ENCODE data around the gene ZKSCAN5. TPM values are rescaled to one million over a fixed set of nuclear protein-coding genes. Genes with fewer than 3 reads are reported as not detected.

Gene ZKSCAN5
- total RNA-seq, 1 experiment from 2014 or later, result 15.5 TPM

- peaks cover 15% of the 10 kb centered on the region for H3K4me1 Mint-ChIP-seq
- DNase-seq (ENCODE audit: low spot score), result no peak
- H3K4me3 Mint-ChIP-seq, result peak overlapping the region; percentile 99
- peaks cover 42% of the 10 kb centered on the region for H3K36me3 Mint-ChIP-seq
- ATAC-seq, result no peak
- H3K27me3 Mint-ChIP-seq (ENCODE audit: low read depth), result no peaks in the 10 kb centered on the region
- H3K27ac Mint-ChIP-seq, result 0 out of 2 replicates have a peak overlapping the region, but pooled peaks have one; percentile 57
- H3K9me3 Mint-ChIP-seq, result peaks cover 25% of the 10 kb centered on the region
- ChIA-PET CTCF (no interaction called here), POLR2A (no interaction called here)
- TF ChIP-seq, protein P1, sequence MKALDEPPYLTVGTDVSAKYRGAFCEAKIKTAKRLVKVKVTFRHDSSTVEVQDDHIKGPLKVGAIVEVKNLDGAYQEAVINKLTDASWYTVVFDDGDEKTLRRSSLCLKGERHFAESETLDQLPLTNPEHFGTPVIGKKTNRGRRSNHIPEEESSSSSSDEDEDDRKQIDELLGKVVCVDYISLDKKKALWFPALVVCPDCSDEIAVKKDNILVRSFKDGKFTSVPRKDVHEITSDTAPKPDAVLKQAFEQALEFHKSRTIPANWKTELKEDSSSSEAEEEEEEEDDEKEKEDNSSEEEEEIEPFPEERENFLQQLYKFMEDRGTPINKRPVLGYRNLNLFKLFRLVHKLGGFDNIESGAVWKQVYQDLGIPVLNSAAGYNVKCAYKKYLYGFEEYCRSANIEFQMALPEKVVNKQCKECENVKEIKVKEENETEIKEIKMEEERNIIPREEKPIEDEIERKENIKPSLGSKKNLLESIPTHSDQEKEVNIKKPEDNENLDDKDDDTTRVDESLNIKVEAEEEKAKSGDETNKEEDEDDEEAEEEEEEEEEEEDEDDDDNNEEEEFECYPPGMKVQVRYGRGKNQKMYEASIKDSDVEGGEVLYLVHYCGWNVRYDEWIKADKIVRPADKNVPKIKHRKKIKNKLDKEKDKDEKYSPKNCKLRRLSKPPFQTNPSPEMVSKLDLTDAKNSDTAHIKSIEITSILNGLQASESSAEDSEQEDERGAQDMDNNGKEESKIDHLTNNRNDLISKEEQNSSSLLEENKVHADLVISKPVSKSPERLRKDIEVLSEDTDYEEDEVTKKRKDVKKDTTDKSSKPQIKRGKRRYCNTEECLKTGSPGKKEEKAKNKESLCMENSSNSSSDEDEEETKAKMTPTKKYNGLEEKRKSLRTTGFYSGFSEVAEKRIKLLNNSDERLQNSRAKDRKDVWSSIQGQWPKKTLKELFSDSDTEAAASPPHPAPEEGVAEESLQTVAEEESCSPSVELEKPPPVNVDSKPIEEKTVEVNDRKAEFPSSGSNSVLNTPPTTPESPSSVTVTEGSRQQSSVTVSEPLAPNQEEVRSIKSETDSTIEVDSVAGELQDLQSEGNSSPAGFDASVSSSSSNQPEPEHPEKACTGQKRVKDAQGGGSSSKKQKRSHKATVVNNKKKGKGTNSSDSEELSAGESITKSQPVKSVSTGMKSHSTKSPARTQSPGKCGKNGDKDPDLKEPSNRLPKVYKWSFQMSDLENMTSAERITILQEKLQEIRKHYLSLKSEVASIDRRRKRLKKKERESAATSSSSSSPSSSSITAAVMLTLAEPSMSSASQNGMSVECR (CRISPR knock-in tag; IDR thresholded peaks at IDR 0.05; ENCODE audit: borderline replicate concordance), result no peak
- TF ChIP-seq FOXP4 (CRISPR knock-in tag; IDR thresholded peaks at IDR 0.05) (no peak), NR3C1 (CRISPR knock-in tag; conservative IDR thresholded peaks at IDR 0.05; ENCODE audit: low read depth) (no peak), ZBTB21 (CRISPR knock-in tag; IDR thresholded peaks at IDR 0.05; ENCODE audit: borderline replicate concordance) (no peak), ZNF512 (CRISPR knock-in tag; IDR thresholded peaks at IDR 0.05; ENCODE audit: borderline replicate concordance) (no peak), SMAD4 (CRISPR knock-in tag; IDR thresholded peaks at IDR 0.05) (no peak)
These were observed 6.5 kb upstream of the ZKSCAN5 start for GRCh38 chr7:99497766-99498545.

DNA sequence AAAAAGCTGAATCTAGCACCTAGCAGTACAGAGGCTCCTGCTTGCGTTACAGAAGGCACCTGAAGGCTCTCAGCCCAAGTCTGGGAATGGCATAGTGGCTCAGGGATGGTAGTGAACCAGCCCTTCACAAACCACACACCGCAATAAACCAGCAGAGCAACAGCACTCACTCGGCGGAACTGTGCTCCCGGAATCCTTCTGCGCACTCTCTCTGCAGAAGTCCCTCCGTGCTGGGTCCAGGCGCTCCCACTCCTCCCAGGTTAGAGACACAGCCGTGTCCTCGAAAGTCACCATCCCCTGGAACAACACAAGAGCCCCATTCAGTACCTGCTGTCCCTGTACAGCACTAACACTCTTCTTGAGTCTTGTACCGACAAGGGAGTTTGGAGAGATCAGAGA is 5.9 kb upstream of the ZKSCAN5 start:
- DNase-seq (ENCODE audit: low spot score) (no peak), ATAC-seq (no peak)
- CTCF ChIA-PET, result no interaction called here
- H3K27me3 Mint-ChIP-seq (ENCODE audit: low read depth), result no peaks in the 10 kb centered on the region
- H3K36me3 Mint-ChIP-seq, result peaks cover 36% of the 10 kb centered on the region
- H3K4me3 Mint-ChIP-seq, result peak overlapping the region; percentile 99
- peak overlapping the region; percentile 73; the same call in 1 of the 2 replicates for H3K27ac Mint-ChIP-seq
- POLR2A ChIA-PET, result no interaction called here
- H3K9me3 Mint-ChIP-seq, result peaks cover 19% of the 10 kb centered on the region
- TF ChIP-seq ESRRA (CRISPR knock-in tag; IDR thresholded peaks at IDR 0.05; ENCODE audit: borderline replicate concordance), result no peak
- peaks cover 15% of the 10 kb centered on the region for H3K4me1 Mint-ChIP-seq

DNA sequence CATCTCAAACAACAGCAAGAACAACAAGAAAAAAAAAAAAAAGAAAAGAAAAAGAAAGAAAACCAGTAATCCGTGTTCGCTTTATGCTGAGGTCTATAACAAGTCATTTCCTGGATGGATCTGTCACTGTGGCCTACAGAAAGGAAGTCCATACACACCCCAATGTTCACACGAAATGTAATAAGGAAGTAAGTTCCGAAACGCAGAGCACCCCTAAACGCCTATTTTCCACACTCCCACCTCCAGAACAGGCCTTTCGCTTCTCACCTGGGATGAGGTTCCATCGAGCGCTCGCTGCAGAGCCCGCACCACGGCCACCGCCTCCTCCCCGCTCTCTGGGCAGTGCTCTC is 5.1 kb upstream of the ZKSCAN5 start:
- no peaks in the 10 kb centered on the region for H3K27me3 Mint-ChIP-seq (ENCODE audit: low read depth)
- DNase-seq (ENCODE audit: low spot score) (no peak), ATAC-seq (no peak)
- CTCF ChIA-PET, result interaction anchor here (1.0 kb wide), 2 partner anchors 40 to 117 kb away, joined by 3 read pairs; no protein-coding TSS in a partner anchor
- H3K9me3 Mint-ChIP-seq, result peaks cover 11% of the 10 kb centered on the region
- POLR2A ChIA-PET, result interaction anchor here (0.9 kb wide), 1 partner anchor 81 kb away, joined by 4 read pairs; no protein-coding TSS in a partner anchor
- peaks cover 28% of the 10 kb centered on the region for H3K36me3 Mint-ChIP-seq
- peak overlapping the region; percentile 100 for H3K27ac Mint-ChIP-seq
- TF ChIP-seq FOXP1 (CRISPR knock-in tag; IDR thresholded peaks at IDR 0.05; ENCODE audit: borderline replicate concordance) (no peak), E2F5 (CRISPR knock-in tag; IDR thresholded peaks at IDR 0.05) (no peak), ZNF121 (CRISPR knock-in tag; IDR thresholded peaks at IDR 0.05) (no peak), ERG (CRISPR knock-in tag; IDR thresholded peaks at IDR 0.05) (no peak), ATF2 (CRISPR knock-in tag; IDR thresholded peaks at IDR 0.05; ENCODE audit: borderline replicate concordance, low read depth) (no peak), HMGA2 (CRISPR knock-in tag; IDR thresholded peaks at IDR 0.05) (no peak)
- TF ChIP-seq, protein P2, sequence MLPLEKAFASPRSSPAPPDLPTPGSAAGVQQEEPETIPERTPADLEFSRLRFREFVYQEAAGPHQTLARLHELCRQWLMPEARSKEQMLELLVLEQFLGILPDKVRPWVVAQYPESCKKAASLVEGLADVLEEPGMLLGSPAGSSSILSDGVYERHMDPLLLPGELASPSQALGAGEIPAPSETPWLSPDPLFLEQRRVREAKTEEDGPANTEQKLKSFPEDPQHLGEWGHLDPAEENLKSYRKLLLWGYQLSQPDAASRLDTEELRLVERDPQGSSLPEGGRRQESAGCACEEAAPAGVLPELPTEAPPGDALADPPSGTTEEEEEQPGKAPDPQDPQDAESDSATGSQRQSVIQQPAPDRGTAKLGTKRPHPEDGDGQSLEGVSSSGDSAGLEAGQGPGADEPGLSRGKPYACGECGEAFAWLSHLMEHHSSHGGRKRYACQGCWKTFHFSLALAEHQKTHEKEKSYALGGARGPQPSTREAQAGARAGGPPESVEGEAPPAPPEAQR (CRISPR knock-in tag; IDR thresholded peaks at IDR 0.05), result no peak
- H3K4me1 Mint-ChIP-seq, result peaks cover 15% of the 10 kb centered on the region
- peak overlapping the region; percentile 99 for H3K4me3 Mint-ChIP-seq
